GM20000 (cell line): ENCODE data around the gene FAR1.

Experiments used
- DNase-seq: peaks from one replicate; pipeline ENCODE4 v3.0.0; 2012; ENCODE audit warnings: low spot score
- CTCF ChIP-seq: IDR thresholded peaks from 2 replicates; pipeline ENCODE4 v1.5.1; 2012; ENCODE audit warnings: mild to moderate bottlenecking, control low read depth; ENCODE audit errors: extremely low read depth, missing control alignments

FAR1 gene

GRCh38 chr11:13763341-13763740 lies 94.9 kb downstream of the FAR1 start:
- no peak for DNase-seq
- no peak for TF ChIP-seq CTCF

GRCh38 chr11:13765886-13766285 lies 97.4 kb downstream of the FAR1 start:
- TF ChIP-seq CTCF: no peak
- no peak for DNase-seq

- DNase-seq: no peak
- no peak for TF ChIP-seq CTCF
Observed at GRCh38 chr11:13767471-13767870, 99.0 kb downstream of the FAR1 start.

GRCh38 chr11:13769188-13769587 lies 100.7 kb downstream of the FAR1 start:
- no peak for TF ChIP-seq CTCF
- DNase-seq: no peak

GRCh38 chr11:13771151-13771550 lies 102.7 kb downstream of the FAR1 start:
- no peak for TF ChIP-seq CTCF
- no peak for DNase-seq

GRCh38 chr11:13772223-13773046 lies 104.0 kb downstream of the FAR1 start:
- TF ChIP-seq CTCF: no peak
- peak; percentile 34 for DNase-seq

- no peak for DNase-seq
- TF ChIP-seq CTCF: no peak
Observed at GRCh38 chr11:13775471-13775870, 107.0 kb downstream of the FAR1 start.
